Stimulated activated CD8-positive, alpha-beta memory T cell treated with anti-CD3 and anti-CD28 coated beads, Interleukin-12 subunit alpha, Interleukin-12 subunit beta, amount 100 ng/mL, for 24 hours (primary cell): ENCODE results near the gene CPT1C.

Experiments
- DNase-seq: peaks from one replicate; pipeline ENCODE4 v3.0.0-alpha.2; 2020; ENCODE audit errors: extremely low read depth

The CPT1C gene

GRCh38 chr19:49690656-49691242 is at the start of gene CPT1C:
Gene CPT1C (plus strand): TSS chr19:49691116. CDS start chr19:49692253, 1,137 bp downstream.
- DNase-seq: no peak

- DNase-seq: peak; percentile 97
Observed at GRCh38 chr19:49641688-49642491, 49.0 kb upstream of the CPT1C start, which contains the start of gene SCAF1. Gene SCAF1 (plus strand): TSS chr19:49642209. CDS start chr19:49645027, 2,818 bp downstream.

- no peak for DNase-seq
Observed at GRCh38 chr19:49642492-49643035, 48.4 kb upstream of the CPT1C start.

GRCh38 chr19:49643466-49643865 is 47.5 kb upstream of the CPT1C start:
- DNase-seq: no peak

GRCh38 chr19:49645592-49645991 is 45.3 kb upstream of the CPT1C start:
- DNase-seq: no peak

- DNase-seq: no peak
Observed at GRCh38 chr19:49645995-49646394, 44.9 kb upstream of the CPT1C start.

- DNase-seq: no peak
Observed at GRCh38 chr19:49646586-49646985, 44.3 kb upstream of the CPT1C start.

GRCh38 chr19:49651029-49651819 is 39.7 kb upstream of the CPT1C start:
- DNase-seq: no peak

- no peak for DNase-seq
Observed at GRCh38 chr19:49651820-49652550, 38.9 kb upstream of the CPT1C start.

GRCh38 chr19:49652551-49653465 is 38.1 kb upstream of the CPT1C start:
- no peak for DNase-seq

- DNase-seq: no peak
Observed at GRCh38 chr19:49653466-49653806, 37.5 kb upstream of the CPT1C start.

- no peak for DNase-seq
Observed at GRCh38 chr19:49654581-49654980, 36.3 kb upstream of the CPT1C start.

GRCh38 chr19:49655570-49656455 is 35.1 kb upstream of the CPT1C start:
- DNase-seq: no peak

- DNase-seq: no peak
Observed at GRCh38 chr19:49656456-49657109, 34.3 kb upstream of the CPT1C start.

- DNase-seq: no peak
Observed at GRCh38 chr19:49657493-49658138, 33.3 kb upstream of the CPT1C start.

- DNase-seq: no peak
Observed at GRCh38 chr19:49658139-49658517, 32.8 kb upstream of the CPT1C start.

GRCh38 chr19:49658566-49659442 is 32.1 kb upstream of the CPT1C start:
- DNase-seq: no peak
